ENCODE data around the gene DEAF1. TPM values are rescaled to one million over a fixed set of nuclear protein-coding genes. Genes with fewer than 3 reads are reported as not detected.

Gene DEAF1
- total RNA-seq, 2 donors from 2014 or later = 22.9 to 25.5 TPM

DNA sequence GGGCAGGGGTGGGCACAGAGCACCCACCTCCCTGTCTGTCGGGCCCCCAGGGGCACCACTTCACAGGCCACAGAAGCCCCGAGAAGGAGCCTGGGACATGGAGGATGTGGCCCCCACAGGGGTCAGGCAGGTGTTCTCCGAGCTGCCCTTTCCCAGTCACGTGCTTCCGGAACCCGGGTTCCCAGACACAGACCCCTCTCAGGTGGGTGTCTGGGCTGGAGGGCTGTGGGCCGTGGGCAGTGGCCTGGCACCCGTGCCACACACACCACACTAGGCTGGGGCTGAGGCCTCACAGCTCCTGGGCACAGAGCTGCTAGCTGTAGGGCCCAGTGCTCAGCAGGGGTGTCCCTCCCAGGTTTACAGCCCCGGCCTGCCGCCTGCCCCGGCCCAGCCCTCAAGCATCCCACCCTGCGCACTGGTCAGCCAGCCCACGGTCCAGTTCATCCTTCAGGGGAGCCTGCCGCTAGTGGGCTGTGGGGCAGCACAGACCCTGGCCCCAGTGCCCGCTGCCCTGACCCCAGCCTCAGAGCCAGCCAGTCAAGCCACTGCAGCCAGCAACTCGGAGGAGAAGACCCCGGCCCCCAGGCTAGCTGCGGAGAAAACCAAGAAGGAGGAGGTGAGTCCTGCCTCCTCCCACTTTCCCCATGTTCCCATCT, 84.7 kb downstream of the DEAF1 start:
- DNase-seq (ENCODE audit: low spot score) = no peak
- intact Hi-C loops (cut with DNase I) = no loop called here

DNA sequence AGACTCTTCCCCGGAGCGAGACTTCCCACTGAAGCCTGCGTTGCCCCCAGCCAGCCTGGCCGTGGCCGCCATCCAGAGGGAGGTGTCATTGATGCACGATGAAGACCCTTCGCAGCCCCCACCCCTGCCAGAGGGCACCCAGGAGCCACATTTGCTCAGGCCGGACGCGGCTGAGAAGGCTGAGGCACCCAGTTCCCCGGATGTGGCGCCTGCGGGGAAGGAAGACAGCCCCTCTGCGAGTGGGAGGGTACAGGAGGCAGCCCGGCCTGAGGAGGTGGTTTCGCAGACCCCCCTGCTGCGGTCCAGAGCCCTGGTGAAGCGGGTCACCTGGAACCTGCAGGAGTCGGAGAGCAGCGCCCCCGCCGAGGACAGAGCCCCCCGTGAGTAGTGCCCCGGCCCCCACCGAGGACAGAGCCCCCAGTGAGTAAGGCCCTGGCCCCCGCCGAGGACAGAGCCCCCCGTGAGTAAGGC, 85.6 kb downstream of the DEAF1 start:
- intact Hi-C loops (cut with DNase I) = no loop called here
- DNase-seq (ENCODE audit: low spot score) = peak; percentile 81

DNA sequence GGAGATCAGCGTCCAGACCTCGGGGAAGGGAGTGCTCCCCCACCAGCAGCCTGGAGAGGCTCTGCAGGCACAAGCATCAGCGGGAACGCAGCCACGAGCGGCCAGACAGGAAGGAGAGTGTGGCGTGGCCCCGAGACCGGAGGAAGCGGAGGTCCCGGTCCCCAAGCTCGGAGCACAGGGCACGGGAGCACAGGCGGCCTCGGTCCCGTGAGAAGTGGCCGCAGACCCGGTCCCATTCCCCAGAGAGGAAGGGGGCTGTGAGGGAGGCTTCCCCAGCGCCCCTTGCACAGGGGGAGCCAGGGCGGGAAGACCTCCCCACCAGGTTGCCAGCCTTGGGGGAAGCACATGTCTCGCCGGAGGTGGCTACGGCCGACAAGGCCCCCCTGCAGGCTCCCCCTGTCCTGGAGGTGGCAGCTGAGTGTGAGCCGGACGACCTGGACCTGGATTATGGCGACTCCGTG, 86.2 kb downstream of the DEAF1 start:
- no peak for DNase-seq (ENCODE audit: low spot score)
- intact Hi-C loops (cut with DNase I) = no loop called here

DNA sequence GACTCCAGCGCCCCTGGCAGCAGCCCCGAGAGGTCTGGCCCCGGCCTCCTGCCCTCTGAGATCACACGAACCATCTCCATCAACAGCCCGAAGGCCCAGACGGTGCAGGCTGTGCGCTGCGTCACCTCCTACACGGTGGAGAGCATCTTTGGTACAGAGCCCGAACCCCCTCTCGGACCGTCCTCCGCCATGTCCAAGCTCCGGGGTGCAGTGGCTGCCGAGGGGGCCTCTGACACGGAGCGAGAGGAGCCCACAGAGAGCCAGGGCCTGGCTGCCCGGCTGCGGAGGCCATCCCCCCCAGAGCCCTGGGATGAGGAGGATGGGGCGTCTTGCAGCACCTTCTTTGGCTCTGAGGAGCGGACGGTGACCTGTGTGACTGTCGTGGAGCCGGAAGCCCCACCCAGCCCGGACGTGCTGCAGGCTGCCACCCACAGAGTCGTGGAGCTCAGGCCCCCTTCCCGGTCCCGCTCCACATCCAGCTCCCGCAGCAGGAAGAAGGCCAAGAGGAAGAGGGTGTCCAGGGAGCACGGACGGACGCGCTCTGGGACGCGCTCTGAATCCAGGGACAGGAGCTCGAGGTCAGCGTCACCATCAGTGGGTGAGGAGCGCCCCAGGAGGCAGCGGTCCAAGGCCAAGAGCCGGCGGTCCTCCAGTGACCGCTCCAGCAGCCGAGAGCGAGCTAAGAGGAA, 86.9 kb downstream of the DEAF1 start:
- intact Hi-C loops (cut with DNase I) = no loop called here
- no peak for DNase-seq (ENCODE audit: low spot score)

DNA sequence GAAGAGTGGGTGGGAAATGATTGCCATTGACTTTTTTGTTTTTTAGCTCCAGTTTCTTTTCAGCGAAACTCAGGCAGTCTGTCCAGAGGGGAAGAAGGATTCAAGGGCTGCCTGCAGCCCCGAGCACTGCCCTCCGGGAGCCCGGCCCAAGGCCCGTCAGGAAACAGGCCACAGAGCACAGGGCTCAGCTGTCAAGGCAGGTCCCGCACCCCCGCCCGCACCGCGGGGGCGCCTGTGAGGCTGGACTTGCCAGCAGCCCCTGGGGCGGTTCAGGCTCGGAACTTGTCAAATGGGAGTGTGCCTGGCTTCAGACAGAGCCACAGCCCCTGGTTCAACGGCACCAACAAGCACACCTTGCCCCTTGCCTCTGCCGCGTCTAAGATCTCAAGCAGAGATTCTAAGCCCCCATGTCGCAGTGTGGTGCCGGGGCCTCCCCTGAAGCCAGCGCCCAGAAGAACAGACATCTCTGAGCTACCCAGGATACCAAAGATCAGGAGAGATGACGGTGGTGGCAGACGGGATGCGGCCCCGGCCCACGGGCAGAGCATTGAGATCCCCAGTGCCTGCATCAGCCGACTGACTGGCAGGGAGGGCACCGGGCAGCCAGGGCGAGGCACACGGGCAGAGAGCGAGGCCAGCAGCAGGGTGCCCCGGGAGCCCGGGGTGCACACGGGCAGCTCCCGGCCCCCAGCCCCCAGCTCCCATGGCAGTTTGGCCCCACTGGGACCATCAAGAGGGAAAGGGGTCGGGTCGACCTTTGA, 87.8 kb downstream of the DEAF1 start:
- no peak for DNase-seq (ENCODE audit: low spot score)
- intact Hi-C loops (cut with DNase I) = no loop called here

DNA sequence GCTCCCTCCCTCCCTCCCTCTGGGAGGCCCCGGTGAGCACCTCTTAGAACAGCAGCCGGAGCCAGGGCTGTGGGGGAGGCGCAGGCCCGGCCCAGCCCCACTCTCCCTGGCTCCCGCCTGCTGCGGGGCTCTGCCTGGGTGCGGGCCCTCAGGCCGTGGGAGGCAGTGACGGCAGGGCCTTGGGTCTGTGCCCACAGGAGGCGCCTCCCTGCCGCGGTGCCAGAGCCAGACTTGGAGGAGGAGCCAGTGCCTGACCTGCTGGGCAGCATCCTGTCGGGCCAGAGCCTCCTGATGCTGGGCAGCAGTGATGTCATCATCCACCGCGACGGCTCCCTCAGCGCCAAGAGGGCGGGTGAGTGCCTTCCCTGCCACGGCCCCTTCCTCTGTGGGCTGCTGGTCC, 88.8 kb downstream of the DEAF1 start:
- peak; percentile 78 for DNase-seq (ENCODE audit: low spot score)
- intact Hi-C loops (cut with DNase I) = no loop called here

DNA sequence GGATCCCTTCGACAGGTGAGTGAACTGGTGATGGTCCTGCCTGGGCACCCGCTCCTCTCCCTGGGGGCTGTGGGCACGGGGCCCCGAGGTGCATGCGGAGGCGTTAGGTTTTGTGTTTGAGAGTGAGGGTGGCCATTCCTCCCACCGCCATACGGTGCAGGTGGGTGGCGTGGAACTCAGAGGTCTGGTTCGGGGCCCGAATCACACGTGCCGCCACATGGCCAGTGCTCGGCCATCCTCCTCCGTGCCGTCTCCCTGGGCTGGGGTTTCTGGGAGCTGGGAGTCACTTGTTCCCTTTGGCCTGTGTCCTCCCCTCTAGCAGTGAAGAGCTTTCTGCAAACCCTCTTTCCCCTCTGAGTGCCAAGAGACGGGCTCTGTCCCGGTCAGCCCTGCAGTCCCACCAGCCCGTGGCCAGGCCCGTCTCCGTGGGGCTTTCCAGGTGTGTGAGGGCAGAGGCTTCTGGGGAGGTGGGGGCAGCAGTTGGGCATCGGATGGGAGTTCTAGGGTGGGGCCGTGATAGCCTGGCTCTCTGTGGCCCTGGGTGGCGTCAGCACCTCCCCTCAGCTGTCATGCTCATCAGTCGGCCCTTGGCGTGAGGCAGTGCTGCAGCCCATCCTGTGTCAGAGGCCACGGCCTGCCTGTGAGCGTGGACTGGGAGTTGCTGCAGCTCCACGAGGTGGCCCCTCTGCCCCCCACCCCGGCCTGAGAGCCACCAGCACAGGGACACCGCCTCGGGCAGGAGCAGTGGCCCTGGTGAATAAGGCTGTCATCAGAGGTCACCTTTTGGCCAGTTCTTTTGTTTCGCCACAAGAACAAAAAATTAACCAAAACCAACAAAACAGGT, 89.5 kb downstream of the DEAF1 start:
- no peak for DNase-seq (ENCODE audit: low spot score)
- intact Hi-C loops (cut with DNase I) = no loop called here

DNA sequence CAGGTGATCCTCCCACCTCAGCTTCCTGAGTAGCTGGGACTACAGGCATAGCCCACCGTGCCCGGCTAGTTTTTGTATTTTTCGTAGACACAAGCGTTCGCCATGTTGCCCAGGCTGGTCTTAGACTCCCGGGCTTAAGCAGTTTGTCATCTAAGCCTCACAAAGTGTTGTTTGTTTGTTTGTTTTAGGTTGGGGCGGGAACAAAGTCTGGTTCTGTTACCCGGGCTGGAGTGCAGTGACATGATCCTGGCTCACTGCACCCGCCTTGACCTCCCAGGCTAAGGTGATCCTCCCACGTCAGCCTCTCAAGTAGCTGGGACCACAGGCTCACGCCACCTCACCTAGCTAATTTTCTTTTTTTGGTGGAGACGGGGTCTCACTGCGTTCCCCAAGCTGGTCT, 91.9 kb downstream of the DEAF1 start:
- intact Hi-C loops (cut with DNase I) = no loop called here

DNA sequence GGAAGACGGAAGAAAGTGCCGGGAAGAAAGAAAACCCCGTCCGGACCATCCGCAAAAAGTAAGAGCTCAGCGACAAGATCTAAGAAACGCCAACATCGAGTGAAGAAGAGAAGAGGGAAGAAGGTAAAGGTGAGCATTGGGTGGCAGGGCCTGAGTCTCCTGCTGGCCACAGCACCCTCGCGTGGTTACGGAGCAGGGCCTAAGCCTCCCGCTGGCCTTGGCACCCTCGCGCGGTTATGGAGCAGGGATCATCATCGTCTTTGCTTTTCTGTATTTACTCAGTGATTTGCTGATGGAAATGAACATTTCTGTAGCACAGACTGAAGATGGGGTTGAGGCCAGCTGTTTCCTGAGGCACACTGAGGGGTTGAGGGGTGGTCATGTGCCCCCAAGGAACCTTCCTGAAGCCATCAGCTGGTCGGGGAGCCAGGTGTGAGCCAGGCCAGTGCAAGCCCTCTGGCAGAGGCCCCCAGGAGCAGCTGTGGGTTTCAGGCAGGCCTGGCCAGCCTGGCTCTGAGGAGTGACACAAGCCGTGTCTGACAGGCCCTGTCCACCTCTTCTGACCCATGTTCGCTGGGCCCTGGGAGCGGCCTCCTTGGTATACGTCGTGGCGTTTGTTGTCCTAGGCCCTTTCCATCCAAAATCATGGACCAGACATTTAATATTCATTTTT, 93.3 kb downstream of the DEAF1 start:
- no peak for DNase-seq (ENCODE audit: low spot score)
- intact Hi-C loops (cut with DNase I) = no loop called here

More for the DNA sequence above, 91.9 kb downstream of the DEAF1 start:
- no peak for DNase-seq (ENCODE audit: low spot score)

DNA sequence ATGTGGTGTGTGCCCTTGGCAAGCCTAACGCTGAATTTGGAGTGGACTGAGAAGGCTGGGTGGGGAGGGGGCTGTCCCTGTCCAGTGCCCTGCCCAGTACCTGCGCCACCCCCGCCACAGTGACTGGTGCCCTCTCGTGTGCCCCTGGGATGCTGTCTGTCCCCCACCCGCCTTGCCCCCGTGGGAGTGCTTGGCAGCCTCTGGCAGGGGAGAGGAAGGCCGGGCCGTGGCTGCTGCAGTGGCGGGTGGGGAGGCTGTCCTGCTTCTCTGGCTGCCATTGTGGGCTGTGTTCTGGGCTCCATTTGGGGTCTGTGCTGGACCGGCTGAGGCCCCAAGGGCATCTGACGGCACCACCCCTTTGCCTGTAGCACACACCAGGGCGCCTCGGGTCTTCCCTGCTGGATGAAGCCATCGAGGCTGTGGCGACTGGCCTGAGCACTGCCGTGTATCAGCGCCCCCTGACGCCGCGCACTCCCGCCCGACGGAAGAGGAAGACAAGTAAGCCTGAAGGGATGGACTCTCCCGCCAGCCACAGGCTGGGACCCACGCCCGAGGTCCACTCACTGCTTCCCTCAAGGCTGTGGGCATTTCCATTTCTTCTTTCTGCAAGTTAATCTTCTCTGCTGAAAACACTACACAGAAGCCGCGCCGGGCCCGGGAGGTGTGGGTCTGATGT, 96.9 kb downstream of the DEAF1 start:
- intact Hi-C loops (cut with DNase I) = no loop called here
- no peak for DNase-seq (ENCODE audit: low spot score)

DNA sequence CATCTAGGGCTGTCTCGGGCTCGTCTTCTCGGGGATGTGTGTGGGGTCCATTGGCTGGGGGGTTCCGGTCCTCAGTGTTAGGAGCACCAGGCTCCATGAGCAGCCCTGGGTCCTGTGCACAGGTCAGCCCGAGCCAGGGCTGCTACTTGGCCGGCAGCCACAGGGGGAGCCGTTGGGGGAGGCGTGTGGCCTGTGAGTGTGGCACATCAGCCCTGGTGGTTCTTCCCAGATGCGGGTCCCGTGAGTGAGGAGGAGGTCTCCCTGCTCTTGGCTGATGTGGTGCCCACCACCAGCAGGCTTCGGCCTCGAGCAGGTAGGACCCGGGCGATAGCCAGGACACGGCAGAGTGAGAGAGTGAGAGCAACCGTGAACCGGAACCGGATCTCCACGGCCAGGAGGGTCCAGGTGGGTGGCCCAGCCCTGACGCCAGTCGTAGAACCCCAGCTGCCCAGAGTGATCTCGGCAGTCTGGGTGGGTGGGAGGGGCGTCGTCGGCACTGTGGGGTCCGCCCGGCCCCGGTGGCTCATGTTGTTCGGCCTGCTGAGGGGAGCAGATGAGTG, 97.8 kb downstream of the DEAF1 start:
- DNase-seq (ENCODE audit: low spot score) = no peak
- intact Hi-C loops (cut with DNase I) = no loop called here

DNA sequence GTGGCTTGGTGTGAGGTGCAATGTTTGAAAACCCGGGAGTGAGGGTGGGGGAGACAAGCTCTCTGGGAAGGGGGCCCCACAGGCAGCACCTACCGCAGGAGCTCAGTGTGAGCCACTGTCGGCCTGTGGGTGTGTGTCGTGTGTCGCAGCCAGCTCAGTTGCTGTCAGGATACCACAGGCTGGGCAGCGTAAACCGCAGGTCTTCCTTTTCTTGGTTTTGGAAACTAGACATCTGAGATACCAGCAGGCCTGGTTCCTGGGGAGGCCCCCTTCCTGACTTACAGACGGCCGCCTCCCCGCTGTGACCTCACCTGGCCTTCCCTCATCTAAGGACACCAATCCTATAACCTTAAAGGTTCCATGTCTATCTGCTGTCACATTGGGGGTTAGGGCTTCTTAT, 98.6 kb downstream of the DEAF1 start:
- intact Hi-C loops (cut with DNase I) = no loop called here
- no peak for DNase-seq (ENCODE audit: low spot score)

DNA sequence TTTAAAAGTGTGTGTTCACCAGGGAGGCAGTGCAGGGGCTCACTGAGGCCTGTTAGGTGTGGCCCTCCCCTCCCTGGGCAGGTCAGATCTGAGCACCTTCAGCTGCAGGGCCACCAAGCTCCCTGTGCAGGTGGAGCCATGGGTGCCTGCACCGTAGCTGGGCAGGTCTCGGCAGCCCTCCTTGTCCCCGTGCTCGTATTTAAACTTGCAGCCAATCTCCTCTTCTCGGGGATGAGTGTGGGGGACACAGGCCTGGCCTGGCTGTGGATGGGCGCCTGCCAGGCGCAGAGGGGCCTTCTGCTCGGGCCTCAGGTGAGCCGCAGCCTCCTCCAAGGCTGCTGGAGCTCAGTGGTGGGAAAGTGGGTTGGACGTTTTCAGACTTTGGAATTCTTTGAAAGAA, 99.6 kb downstream of the DEAF1 start:
- no peak for DNase-seq (ENCODE audit: low spot score)
- intact Hi-C loops (cut with DNase I) = no loop called here

Other genes starting within 250 kb of the DEAF1 start
- 10 to 100 TPM; 16.3 to 16.7 TPM for gene PTDSS2, start 244.9 kb downstream of the DEAF1 start, total RNA-seq
- 100 to 1,000 TPM; 197 to 209 TPM for gene RNH1, start 188.0 kb downstream of the DEAF1 start, total RNA-seq
- 10 to 100 TPM; 37.2 to 48.5 TPM for gene HRAS, start 159.6 kb downstream of the DEAF1 start, total RNA-seq
- gene LRRC56, start 157.7 kb downstream of the DEAF1 start, total RNA-seq = under 1 TPM; 0.43 to 0.56 TPM
- gene LMNTD2, start 134.5 kb downstream of the DEAF1 start, total RNA-seq = under 1 TPM; 0.43 to 0.56 TPM
- 1 to 10 TPM; 2.1 to 2.6 TPM for gene RASSF7, start 134.3 kb downstream of the DEAF1 start, total RNA-seq
- gene PHRF1, start 118.8 kb downstream of the DEAF1 start, total RNA-seq = 10 to 100 TPM; 18.3 to 20.8 TPM
- gene IRF7, start 79.3 kb downstream of the DEAF1 start, total RNA-seq = 10 to 100 TPM; 10.3 to 16.4 TPM
- under 1 TPM in 1 of 2 donors, not detected in 1; 0.10 TPM for gene CDHR5, start 70.3 kb downstream of the DEAF1 start, total RNA-seq
- not detected for gene SCT, start 68.0 kb downstream of the DEAF1 start, total RNA-seq
- under 1 TPM; 0.48 to 0.51 TPM for gene DRD4, start 58.0 kb downstream of the DEAF1 start, total RNA-seq
- 10 to 100 TPM; 13.5 to 19.3 TPM for gene TMEM80, start 594 bp upstream of the DEAF1 start, total RNA-seq
- 10 to 100 TPM; 23.8 to 38.3 TPM for gene EPS8L2, start 11.0 kb upstream of the DEAF1 start, total RNA-seq
- gene TALDO1, start 52.2 kb upstream of the DEAF1 start, total RNA-seq = 100 to 1,000 TPM in 1 of 2 donors, 10 to 100 TPM in 1; 76.8 to 109 TPM
- gene GATD1, start 82.3 kb upstream of the DEAF1 start, total RNA-seq = 10 to 100 TPM; 33.0 to 38.8 TPM
- gene CEND1, start 94.9 kb upstream of the DEAF1 start, total RNA-seq = not detected
- 10 to 100 TPM; 10.6 to 11.2 TPM for gene SLC25A22, start 103.1 kb upstream of the DEAF1 start, total RNA-seq
- gene PIDD1, start 110.0 kb upstream of the DEAF1 start, total RNA-seq = 1 to 10 TPM; 6.0 to 6.5 TPM
- 1,000 to 10,000 TPM; 1,286 to 1,386 TPM for gene RPLP2, start 114.7 kb upstream of the DEAF1 start, total RNA-seq
- gene PNPLA2, start 123.7 kb upstream of the DEAF1 start, total RNA-seq = 10 to 100 TPM; 80.7 to 85.5 TPM
- 1 to 10 TPM; 3.5 to 4.3 TPM for gene CRACR2B, start 132.7 kb upstream of the DEAF1 start, total RNA-seq
- gene CD151, start 137.7 kb upstream of the DEAF1 start, total RNA-seq = 100 to 1,000 TPM; 473 to 490 TPM
- 10 to 100 TPM; 63.9 to 91.4 TPM for gene POLR2L, start 147.3 kb upstream of the DEAF1 start, total RNA-seq
- 10 to 100 TPM; 75.7 to 97.3 TPM for gene TSPAN4, start 147.6 kb upstream of the DEAF1 start, total RNA-seq
- gene CHID1, start 215.6 kb upstream of the DEAF1 start, total RNA-seq = 10 to 100 TPM; 57.9 to 88.5 TPM
- gene AP2A2, start 230.6 kb upstream of the DEAF1 start, total RNA-seq = 100 to 1,000 TPM in 1 of 2 donors, 10 to 100 TPM in 1; 83.5 to 117 TPM

Data from posterior vena cava (tissue), 2 donors.